Neural progenitor cell (in vitro differentiated cells): ENCODE measurements around the gene ELMO1. TPM values are rescaled to one million over a fixed set of nuclear protein-coding genes. Genes with fewer than 3 reads are reported as not detected.

Experiments
- DNase-seq: peaks from one replicate; pipeline ENCODE4 v3.0.0-alpha.2; 2016; ENCODE audit warnings: low spot score
- H2AFZ ChIP-seq: fragments of 200-600 bp; sonication (generic); replicated peaks from 2 replicates; pipeline ENCODE4 v1.6.1; 2016; ENCODE audit warnings: antibody characterized with exemption
- H3F3A ChIP-seq: fragments of 200-600 bp; sonication (generic); 2 replicates; pipeline ENCODE4 v1.6.1; 2016; ENCODE audit warnings: antibody characterized with exemption, low read depth
- H3K27ac ChIP-seq: fragments of 200-600 bp; sonication (generic); 2 replicates; pipeline ENCODE4 v1.5.1; 2016; ENCODE audit warnings: mild to moderate bottlenecking
- H3K27me3 ChIP-seq: fragments of 200-600 bp; sonication (generic); 2 replicates; pipeline ENCODE4 v1.6.1; 2016; ENCODE audit warnings: mild to moderate bottlenecking, moderate library complexity
- H3K36me3 ChIP-seq: fragments of 200-600 bp; sonication (generic); 2 replicates; pipeline ENCODE4 v1.5.1; 2016
- H3K4me1 ChIP-seq: fragments of 200-600 bp; sonication (generic); 2 replicates; pipeline ENCODE4 v1.6.1; 2016; ENCODE audit warnings: mixed run types
- H3K4me2 ChIP-seq: fragments of 200-600 bp; sonication (generic); 2 replicates; pipeline ENCODE4 v1.6.1; 2016
- H3K4me3 ChIP-seq: fragments of 200-600 bp; sonication (generic); 2 replicates; pipeline ENCODE4 v1.5.1; 2016
- H3K79me2 ChIP-seq: fragments of 200-600 bp; sonication (generic); 2 replicates; pipeline ENCODE4 v1.6.1; 2016; ENCODE audit warnings: low read depth
- H3K9ac ChIP-seq: fragments of 200-600 bp; sonication (generic); 2 replicates; pipeline ENCODE4 v1.6.1; 2016
- H3K9me3 ChIP-seq: fragments of 200-600 bp; sonication (generic); 2 replicates; pipeline ENCODE4 v1.5.1; 2016; ENCODE audit warnings: low read depth
- H4K20me1 ChIP-seq: fragments of 200-600 bp; sonication (generic); 2 replicates; pipeline ENCODE4 v1.6.1; 2016; ENCODE audit warnings: low read depth
- H3K27ac Mint-ChIP-seq: 3 replicates; pipeline ENCODE4 v1.8.0; 2021; ENCODE audit warnings: mixed read lengths
- H3K27me3 Mint-ChIP-seq: 2 replicates; pipeline ENCODE4 v1.8.0; 2022; ENCODE audit warnings: low read depth, mild to moderate bottlenecking, inconsistent platforms, moderate library complexity, mixed read lengths; ENCODE audit not compliant: insufficient read depth
- H3K36me3 Mint-ChIP-seq: 3 replicates; pipeline ENCODE4 v1.8.0; 2021; ENCODE audit warnings: mixed read lengths
- H3K4me1 Mint-ChIP-seq: 3 replicates; pipeline ENCODE4 v1.8.0; 2021; ENCODE audit warnings: mixed read lengths
- H3K4me3 Mint-ChIP-seq: 3 replicates; pipeline ENCODE4 v1.8.0; 2021; ENCODE audit warnings: mild to moderate bottlenecking, moderate library complexity, mixed read lengths
- H3K9me3 Mint-ChIP-seq: 3 replicates; pipeline ENCODE4 v1.8.0; 2020; ENCODE audit warnings: mixed read lengths
- CTCF ChIP-seq: fragments of 200-600 bp; sonication (generic); IDR thresholded peaks from 2 replicates; pipeline ENCODE4 v1.5.1; 2017; ENCODE audit warnings: antibody characterized with exemption, mild to moderate bottlenecking
- EZH2 ChIP-seq: fragments of 200-600 bp; sonication (generic); IDR thresholded peaks from 2 replicates; pipeline ENCODE4 v1.6.1; 2017; ENCODE audit warnings: antibody characterized with exemption, mild to moderate bottlenecking, moderate library complexity
- EZH2phosphoT487 ChIP-seq: fragments of 200-600 bp; sonication (generic); IDR thresholded peaks from 2 replicates; pipeline ENCODE4 v1.6.1; 2017; ENCODE audit warnings: antibody characterized with exemption
- total RNA-seq: library from RNA; depleted of rRNA; stranded (reverse); fragments of >200 nt; gene quantifications from 2 replicates; pipeline ENCODE4 v1.2.3, GENCODE V29; 2015; ENCODE audit warnings: low replicate concordance

ELMO1 gene
- total RNA-seq, 1 donor from 2014 or later, result 22.0 TPM

- H3F3A ChIP-seq, result peaks cover 3% of the 10 kb centered on the region
- H3K4me1 ChIP-seq, result peaks cover 5% of the 10 kb centered on the region
- no peaks in the 10 kb centered on the region for H3K27me3 Mint-ChIP-seq
- H3K9ac ChIP-seq, result no peak overlapping the region
- no peak overlapping the region for H2AFZ ChIP-seq
- no peaks in the 10 kb centered on the region for H3K9me3 Mint-ChIP-seq
- no peak overlapping the region for H3K4me3 ChIP-seq
- H3K36me3 ChIP-seq, result no peaks in the 10 kb centered on the region
- no peak for DNase-seq
- no peak overlapping the region for H3K27ac Mint-ChIP-seq
- H3K4me2 ChIP-seq, result no peak overlapping the region
- no peak overlapping the region for H3K27ac ChIP-seq
- H3K4me1 Mint-ChIP-seq, result peaks cover under 1% of the 10 kb centered on the region
- no peaks in the 10 kb centered on the region for H3K27me3 ChIP-seq
- no peaks in the 10 kb centered on the region for H3K9me3 ChIP-seq
- no peak overlapping the region for H3K4me3 Mint-ChIP-seq
- TF ChIP-seq CTCF, result no peak
- no peak for TF ChIP-seq EZH2phosphoT487
- no peak for TF ChIP-seq EZH2
- no peaks in the 10 kb centered on the region for H4K20me1 ChIP-seq
- no peaks in the 10 kb centered on the region for H3K36me3 Mint-ChIP-seq
- H3K79me2 ChIP-seq, result no peaks in the 10 kb centered on the region
Measured at GRCh38 chr7:36923185-36923584, 525.5 kb downstream of the ELMO1 start.

- H3K9me3 Mint-ChIP-seq, result no peaks in the 10 kb centered on the region
- no peak overlapping the region for H3K4me3 ChIP-seq
- no peak overlapping the region for H3K9ac ChIP-seq
- no peak overlapping the region for H3K4me2 ChIP-seq
- H3K36me3 ChIP-seq, result no peaks in the 10 kb centered on the region
- no peaks in the 10 kb centered on the region for H3K27me3 ChIP-seq
- no peaks in the 10 kb centered on the region for H3F3A ChIP-seq
- peaks cover 2% of the 10 kb centered on the region for H3K4me1 Mint-ChIP-seq
- no peaks in the 10 kb centered on the region for H3K9me3 ChIP-seq
- no peak overlapping the region for H2AFZ ChIP-seq
- H3K27ac ChIP-seq, result no peak overlapping the region
- no peak for DNase-seq
- no peaks in the 10 kb centered on the region for H3K27me3 Mint-ChIP-seq
- TF ChIP-seq CTCF (no peak), EZH2 (no peak), EZH2phosphoT487 (no peak)
- H3K27ac Mint-ChIP-seq, result no peak overlapping the region
- no peaks in the 10 kb centered on the region for H3K4me1 ChIP-seq
- H3K4me3 Mint-ChIP-seq, result no peak overlapping the region
- no peaks in the 10 kb centered on the region for H4K20me1 ChIP-seq
- H3K36me3 Mint-ChIP-seq, result no peaks in the 10 kb centered on the region
- H3K79me2 ChIP-seq, result no peaks in the 10 kb centered on the region
Measured at GRCh38 chr7:36920433-36920832, 528.2 kb downstream of the ELMO1 start.

GRCh38 chr7:36919738-36920137 lies 528.9 kb downstream of the ELMO1 start:
- no peaks in the 10 kb centered on the region for H3K27me3 Mint-ChIP-seq
- Histone ChIP-seq H3K4me2 (no peak overlapping the region), H3K4me3 (no peak overlapping the region), H3K4me1 (no peaks in the 10 kb centered on the region), H2AFZ (no peak overlapping the region), H3F3A (no peaks in the 10 kb centered on the region), H3K79me2 (no peaks in the 10 kb centered on the region), H4K20me1 (no peaks in the 10 kb centered on the region), H3K9ac (no peak overlapping the region), H3K36me3 (no peaks in the 10 kb centered on the region), H3K9me3 (no peaks in the 10 kb centered on the region), H3K27ac (no peak overlapping the region), H3K27me3 (no peaks in the 10 kb centered on the region)
- no peak for DNase-seq
- no peak overlapping the region for H3K4me3 Mint-ChIP-seq
- H3K36me3 Mint-ChIP-seq, result no peaks in the 10 kb centered on the region
- no peak overlapping the region for H3K27ac Mint-ChIP-seq
- TF ChIP-seq EZH2, result no peak
- no peak for TF ChIP-seq EZH2phosphoT487
- no peak for TF ChIP-seq CTCF
- peaks cover 6% of the 10 kb centered on the region for H3K4me1 Mint-ChIP-seq
- no peaks in the 10 kb centered on the region for H3K9me3 Mint-ChIP-seq

GRCh38 chr7:36918591-36918990 lies 530.1 kb downstream of the ELMO1 start:
- no peak overlapping the region for H3K9ac ChIP-seq
- Mint-ChIP-seq H3K4me1 (peaks cover 6% of the 10 kb centered on the region), H3K4me3 (no peak overlapping the region), H3K9me3 (no peaks in the 10 kb centered on the region), H3K27me3 (no peaks in the 10 kb centered on the region), H3K27ac (no peak overlapping the region), H3K36me3 (no peaks in the 10 kb centered on the region)
- H3K4me3 ChIP-seq, result no peak overlapping the region
- no peaks in the 10 kb centered on the region for H3K4me1 ChIP-seq
- H4K20me1 ChIP-seq, result no peaks in the 10 kb centered on the region
- H3K36me3 ChIP-seq, result no peaks in the 10 kb centered on the region
- H3K27ac ChIP-seq, result no peak overlapping the region
- no peak overlapping the region for H2AFZ ChIP-seq
- H3K4me2 ChIP-seq, result no peak overlapping the region
- no peaks in the 10 kb centered on the region for H3K9me3 ChIP-seq
- no peaks in the 10 kb centered on the region for H3F3A ChIP-seq
- TF ChIP-seq EZH2phosphoT487, result no peak
- TF ChIP-seq EZH2, result no peak
- TF ChIP-seq CTCF, result no peak
- DNase-seq, result no peak
- no peaks in the 10 kb centered on the region for H3K79me2 ChIP-seq
- no peaks in the 10 kb centered on the region for H3K27me3 ChIP-seq
